ENCODE data around the gene NEURL1B. TPM values are rescaled to one million over a fixed set of nuclear protein-coding genes. Genes with fewer than 3 reads are reported as not detected.

The NEURL1B gene
- total and polyA plus RNA-seq, 10 donors = 0.26 to 2.5 (median 1.2) TPM

DNA sequence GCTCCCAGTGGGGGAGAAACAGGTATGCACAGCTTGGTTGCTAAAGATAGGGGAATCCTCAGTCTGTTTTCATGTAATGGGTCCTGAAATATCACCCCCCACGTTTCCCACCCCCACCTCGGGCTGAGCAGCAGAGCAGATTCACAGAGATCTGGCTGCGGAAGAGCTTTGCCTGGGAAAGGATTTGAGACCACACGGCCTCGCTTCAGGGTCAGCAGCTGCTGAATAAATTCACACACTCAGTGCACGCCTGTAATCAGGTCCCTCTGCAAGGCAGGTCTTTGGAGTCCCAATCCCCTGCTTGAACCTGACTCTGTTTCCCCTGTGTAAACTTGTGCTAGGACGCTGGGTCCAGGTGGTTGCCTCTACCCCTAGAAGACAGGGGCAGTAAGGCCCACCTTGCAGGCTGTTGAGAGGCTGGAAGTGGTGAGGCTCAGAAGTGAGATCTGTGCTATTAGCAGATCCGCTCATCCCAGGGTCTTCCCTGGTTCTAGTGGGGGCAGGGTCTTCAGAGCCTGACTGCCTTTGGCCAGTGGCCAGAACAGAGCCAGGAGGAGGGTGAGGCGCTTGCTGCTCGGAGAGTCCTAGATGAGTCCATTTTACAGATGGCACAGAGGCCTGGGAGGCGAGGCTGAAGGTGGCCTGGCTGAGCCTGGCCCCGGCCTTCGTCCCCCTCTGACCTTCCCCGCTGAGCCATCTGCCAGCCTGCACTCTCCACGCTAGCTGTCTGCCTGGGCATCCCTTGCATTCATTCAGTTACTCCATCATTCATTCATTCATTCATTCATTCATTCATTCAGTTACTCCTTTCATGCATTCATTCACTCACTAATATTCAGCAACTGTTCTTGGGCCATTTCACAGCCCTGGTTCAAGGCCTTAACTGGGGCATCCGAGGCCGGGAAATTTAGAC, 16.7 kb upstream of the NEURL1B start:
- no peak for TF ChIP-seq POLR2A (IDR thresholded peaks at IDR 0.05)
- no peak for TF ChIP-seq POLR2AphosphoS5 (IDR thresholded peaks at IDR 0.05)
- TF ChIP-seq CTCF (IDR thresholded peaks at IDR 0.05 in 8 of 11, conservative IDR thresholded peaks at IDR 0.05 in 3 of 11) = no peak
- no peaks in the 10 kb centered on the region for H3K36me3 ChIP-seq
- H3K4me1 ChIP-seq = no peaks in the 10 kb centered on the region
- H3K9me3 ChIP-seq = no peaks in the 10 kb centered on the region
- H3K27ac ChIP-seq = no peak overlapping the region
- DNase-seq = peak; percentile 64
- peaks cover 0 to 4% (median 0%) of the 10 kb centered on the region in 7 donors for H3K27me3 ChIP-seq (replicated peaks in 1 of 7)
- H3K4me3 ChIP-seq = no peak overlapping the region
- intact Hi-C loops (cut with DNase I; ENCODE audit: low total_unique reads) = no loop called here
- WGBS, 5 donors = 83 to 95% (median 84%) methylated on average over 16 to 17 of the region's 17 CpGs

GRCh38 chr5:172624996-172625964, 15.8 kb upstream of the NEURL1B start:
- H3K9me3 ChIP-seq = no peaks in the 10 kb centered on the region
- intact Hi-C loops (cut with DNase I; ENCODE audit: low total_unique reads) = no loop called here
- H3K27me3 ChIP-seq (replicated peaks in 1 of 7) = peaks cover 0 to 4% (median 0%) of the 10 kb centered on the region in 7 donors
- peak; percentile 23 for DNase-seq
- no peaks in the 10 kb centered on the region for H3K4me1 ChIP-seq
- no peak overlapping the region for H3K4me3 ChIP-seq
- no peak overlapping the region for H3K27ac ChIP-seq
- no peaks in the 10 kb centered on the region for H3K36me3 ChIP-seq
- WGBS, 5 donors = 77 to 86% (median 83%) methylated on average over 10 of the region's 10 CpGs
- TF ChIP-seq POLR2A (IDR thresholded peaks at IDR 0.05) = no peak
- TF ChIP-seq CTCF (IDR thresholded peaks at IDR 0.05 in 8 of 11, conservative IDR thresholded peaks at IDR 0.05 in 3 of 11) = no peak
- TF ChIP-seq POLR2AphosphoS5 (IDR thresholded peaks at IDR 0.05) = no peak

GRCh38 chr5:172626031-172626581, 15.0 kb upstream of the NEURL1B start:
- Histone ChIP-seq H3K4me3 (no peak overlapping the region), H3K36me3 (no peaks in the 10 kb centered on the region), H3K4me1 (no peaks in the 10 kb centered on the region), H3K27me3 (replicated peaks in 1 of 7) (peaks cover 0 to 10% (median 0%) of the 10 kb centered on the region in 7 donors), H3K9me3 (no peaks in the 10 kb centered on the region), H3K27ac (no peak overlapping the region)
- intact Hi-C loops (cut with DNase I; ENCODE audit: low total_unique reads) = no loop called here
- WGBS, 5 donors = 84 to 95% (median 90%) methylated on average over 8 of the region's 8 CpGs
- DNase-seq = peak; percentile 68
- TF ChIP-seq POLR2AphosphoS5 (IDR thresholded peaks at IDR 0.05) (no peak), CTCF (IDR thresholded peaks at IDR 0.05 in 8 of 11, conservative IDR thresholded peaks at IDR 0.05 in 3 of 11) (no peak), POLR2A (IDR thresholded peaks at IDR 0.05) (no peak)

All from spleen (tissue), 11 donors.